Fibroblast of lung (primary cell): ENCODE data around the gene ZNF384. TPM values are rescaled to one million over a fixed set of nuclear protein-coding genes. Genes with fewer than 3 reads are reported as not detected.

ENCODE experiments used
- DNase-seq, 2 donors: peaks; one replicate each; pipeline versions ENCODE4 v3.0.0 to v3.0.0-alpha.2; 2010; ENCODE audit warnings: low read depth in 2 of 2
- H2AFZ ChIP-seq: 2 replicates; pipeline ENCODE4 v1.5.1; 2012; ENCODE audit warnings: low read length, control low read depth, inconsistent platforms
- H3K27ac ChIP-seq: 2 replicates; pipeline ENCODE4 v1.5.1; 2011; ENCODE audit warnings: low read length, control low read depth; ENCODE audit not compliant: insufficient read depth
- H3K27me3 ChIP-seq: 2 replicates; pipeline ENCODE4 v1.5.1; 2011; ENCODE audit warnings: mild to moderate bottlenecking, low read length; ENCODE audit not compliant: control insufficient read depth, insufficient read depth
- H3K36me3 ChIP-seq: 2 replicates; pipeline ENCODE4 v1.5.1; 2011; ENCODE audit warnings: low read length; ENCODE audit not compliant: control insufficient read depth, insufficient read depth
- H3K4me1 ChIP-seq: 2 replicates; pipeline ENCODE4 v1.5.1; 2011; ENCODE audit warnings: low read length; ENCODE audit not compliant: control insufficient read depth, insufficient read depth; ENCODE audit errors: extremely low read depth
- H3K4me2 ChIP-seq: 2 replicates; pipeline ENCODE4 v1.5.1; 2011; ENCODE audit warnings: low read length, control low read depth; ENCODE audit not compliant: insufficient read depth; ENCODE audit errors: extremely low read depth
- H3K4me3 ChIP-seq, 4 experiments: fragments of 200-600 bp in 1 of 4; sonication (generic) in 1 of 4; replicated peaks in 1 of 4; 2 replicates each; pipeline ENCODE4 v1.5.1; 2011 to 2016; ENCODE audit warnings: low read length in 4 of 4, low read depth in 3 of 4, mild to moderate bottlenecking in 3 of 4, control low read depth in 2 of 4, inconsistent platforms in 1 of 4, mixed read lengths in 1 of 4; ENCODE audit not compliant: insufficient read depth in 1 of 4; ENCODE audit errors: control extremely low read depth in 1 of 4
- H3K79me2 ChIP-seq: 2 replicates; pipeline ENCODE4 v1.5.1; 2012; ENCODE audit warnings: mild to moderate bottlenecking, low read length, inconsistent platforms; ENCODE audit not compliant: control insufficient read depth, insufficient read depth
- H3K9ac ChIP-seq: 2 replicates; pipeline ENCODE4 v1.5.1; 2011; ENCODE audit warnings: mild to moderate bottlenecking, low read length, control low read depth; ENCODE audit not compliant: insufficient read depth
- H3K9me3 ChIP-seq: 2 replicates; pipeline ENCODE4 v1.5.1; 2012; ENCODE audit warnings: low read depth, low read length; ENCODE audit not compliant: control insufficient read depth, insufficient read depth
- H4K20me1 ChIP-seq: 2 replicates; pipeline ENCODE4 v1.5.1; 2011; ENCODE audit warnings: low read length; ENCODE audit not compliant: control insufficient read depth, insufficient read depth; ENCODE audit errors: extremely low read depth
- CTCF ChIP-seq, 2 donors: IDR thresholded peaks in 1 of 2; conservative IDR thresholded peaks in 1 of 2; 1 replicate in 1 of 2; 2 replicates in 1 of 2; pipeline ENCODE4 v1.5.1; 2011 to 2012; ENCODE audit warnings: low read length in 2 of 2, control low read depth in 1 of 2, inconsistent platforms in 1 of 2, low read depth in 1 of 2, mild to moderate bottlenecking in 1 of 2
- EZH2 ChIP-seq: IDR thresholded peaks from 2 replicates; pipeline ENCODE4 v1.5.1; 2012; ENCODE audit warnings: low read length, control low read depth, mild to moderate bottlenecking; ENCODE audit errors: missing control alignments
- polyA plus RNA-seq, 2 donors: library from polyadenylated mRNA; depleted of rRNA in 1 of 2; stranded (reverse) in 1 of 2; unstranded in 1 of 2; fragments of >200 nt; gene quantifications; 2 replicates each; pipeline ENCODE4 v1.2.1, GENCODE V29; 2011 to 2012; ENCODE audit warnings: missing spikeins in 1 of 2
- total RNA-seq: library from RNA; depleted of rRNA; stranded (reverse); fragments of >200 nt; gene quantifications from 2 replicates; pipeline ENCODE4 v1.2.1, GENCODE V29; 2014

The ZNF384 gene
- total and polyA plus RNA-seq, 2 donors (not counting 1 experiment from before 2014, with no cell fraction given): 12.2 to 34.8 TPM

- TF ChIP-seq EZH2 (no peak), CTCF (conservative IDR thresholded peaks at IDR 0.05 in 1 of 2, IDR thresholded peaks at IDR 0.05 in 1 of 2; ENCODE audit: low read depth in 1 of 2, low read length in 2 of 2) (no peak)
- H3K9me3 ChIP-seq: no peaks in the 10 kb centered on the region
- peaks cover 14% of the 10 kb centered on the region for H3K27me3 ChIP-seq
- H4K20me1 ChIP-seq: no peaks in the 10 kb centered on the region
- H3K9ac ChIP-seq: no peak overlapping the region
- no peak overlapping the region for H2AFZ ChIP-seq
- no peak overlapping the region for H3K27ac ChIP-seq
- peaks cover 2% of the 10 kb centered on the region for H3K36me3 ChIP-seq
- H3K79me2 ChIP-seq: no peaks in the 10 kb centered on the region
- H3K4me3 ChIP-seq: no peak overlapping the region
- H3K4me1 ChIP-seq: no peaks in the 10 kb centered on the region
- DNase-seq: no peak
- no peak overlapping the region for H3K4me2 ChIP-seq
These were observed 45.5 kb downstream of the ZNF384 start for GRCh38 chr12:6643569-6644256.

GRCh38 chr12:6641131-6641530, 48.0 kb downstream of the ZNF384 start:
- Histone ChIP-seq H3K9me3 (no peaks in the 10 kb centered on the region), H3K36me3 (no peaks in the 10 kb centered on the region), H3K27ac (no peak overlapping the region), H3K27me3 (peaks cover 18% of the 10 kb centered on the region), H3K79me2 (no peaks in the 10 kb centered on the region), H3K4me3 (no peak overlapping the region), H3K9ac (no peak overlapping the region), H2AFZ (no peak overlapping the region), H3K4me2 (no peak overlapping the region), H3K4me1 (no peaks in the 10 kb centered on the region), H4K20me1 (no peaks in the 10 kb centered on the region)
- no peak for DNase-seq
- TF ChIP-seq CTCF (conservative IDR thresholded peaks at IDR 0.05 in 1 of 2, IDR thresholded peaks at IDR 0.05 in 1 of 2; ENCODE audit: low read depth in 1 of 2, low read length in 2 of 2) (no peak), EZH2 (no peak)

- no peak overlapping the region for H3K9ac ChIP-seq
- H3K4me3 ChIP-seq: no peak overlapping the region
- no peaks in the 10 kb centered on the region for H3K79me2 ChIP-seq
- H2AFZ ChIP-seq: no peak overlapping the region
- no peak overlapping the region for H3K27ac ChIP-seq
- H4K20me1 ChIP-seq: no peaks in the 10 kb centered on the region
- no peaks in the 10 kb centered on the region for H3K9me3 ChIP-seq
- H3K27me3 ChIP-seq: peaks cover 18% of the 10 kb centered on the region
- no peaks in the 10 kb centered on the region for H3K4me1 ChIP-seq
- no peak overlapping the region for H3K4me2 ChIP-seq
- no peak for DNase-seq
- no peaks in the 10 kb centered on the region for H3K36me3 ChIP-seq
- no peak for TF ChIP-seq EZH2
- TF ChIP-seq CTCF (conservative IDR thresholded peaks at IDR 0.05 in 1 of 2, IDR thresholded peaks at IDR 0.05 in 1 of 2; ENCODE audit: low read depth in 1 of 2, low read length in 2 of 2): no peak
These were observed 48.7 kb downstream of the ZNF384 start for GRCh38 chr12:6640497-6640896.
